Measurements from ENCODE around the gene ZNF267.

The ZNF267 gene

GRCh38 chr16:31861455-31861854, 12.2 kb upstream of the ZNF267 start:
- ChIA-PET CTCF (interaction anchor here (1.3 to 1.4 kb wide), 2 partner anchors 12 to 17 kb away, joined by 5 to 9 read pairs; partner anchors contain the start of gene ZNF267), POLR2A (no interaction called here)
- Histone ChIP-seq H3K4me3 (ENCODE audit: control insufficient read depth in 1 of 7, extremely low read depth in 1 of 7, insufficient read depth in 4 of 7, low read depth in 2 of 7, low read length in 6 of 7) (no peak overlapping the region), H3K9me3 (ENCODE audit: control extremely low read depth in 1 of 5, control insufficient read depth in 4 of 5, insufficient read depth in 2 of 5, low read depth in 1 of 5, low read length in 4 of 5) (no peaks in the 10 kb centered on the region), H3K27ac (ENCODE audit: insufficient read depth in 1 of 2, low read depth in 1 of 2, low read length in 2 of 2, poor library complexity in 1 of 2, severe bottlenecking in 2 of 2) (no peak overlapping the region), H3K27me3 (replicated peaks in 2 of 5; ENCODE audit: control insufficient read depth in 4 of 5, insufficient read depth in 5 of 5, low read length in 4 of 5) (no peaks in the 10 kb centered on the region), H3K4me1 (ENCODE audit: control extremely low read depth in 1 of 4, control insufficient read depth in 4 of 4, insufficient read depth in 4 of 4, low read length in 3 of 4) (peaks cover 0 to 12% (median 4%) of the 10 kb centered on the region in 4 experiments), H3K36me3 (ENCODE audit: control insufficient read depth in 4 of 4, insufficient read depth in 4 of 4, low read length in 3 of 4) (no peaks in the 10 kb centered on the region)
- 15% methylated on average over 2 of the region's 4 CpGs for WGBS (ENCODE audit: insufficient coverage)
- DNase-seq = peak in 2 of 3 donors; percentile 31 to 56

GRCh38 chr16:31862761-31863160, 10.8 kb upstream of the ZNF267 start:
- Histone ChIP-seq H3K4me1 (ENCODE audit: control extremely low read depth in 1 of 4, control insufficient read depth in 4 of 4, insufficient read depth in 4 of 4, low read length in 3 of 4) (peaks cover 0 to 12% (median 4%) of the 10 kb centered on the region in 4 experiments), H3K4me3 (ENCODE audit: control insufficient read depth in 1 of 7, extremely low read depth in 1 of 7, insufficient read depth in 4 of 7, low read depth in 2 of 7, low read length in 6 of 7) (no peak overlapping the region), H3K27me3 (replicated peaks in 2 of 5; ENCODE audit: control insufficient read depth in 4 of 5, insufficient read depth in 5 of 5, low read length in 4 of 5) (no peaks in the 10 kb centered on the region), H3K27ac (ENCODE audit: insufficient read depth in 1 of 2, low read depth in 1 of 2, low read length in 2 of 2, poor library complexity in 1 of 2, severe bottlenecking in 2 of 2) (no peak overlapping the region), H3K9me3 (ENCODE audit: control extremely low read depth in 1 of 5, control insufficient read depth in 4 of 5, insufficient read depth in 2 of 5, low read depth in 1 of 5, low read length in 4 of 5) (no peaks in the 10 kb centered on the region), H3K36me3 (ENCODE audit: control insufficient read depth in 4 of 4, insufficient read depth in 4 of 4, low read length in 3 of 4) (no peaks in the 10 kb centered on the region)
- WGBS (ENCODE audit: insufficient coverage) = 100% methylated on average over 3 of the region's 3 CpGs
- ChIA-PET CTCF (interaction anchor here (1.1 kb wide), 1 partner anchor 9 kb away, joined by 4 read pairs; no protein-coding TSS in a partner anchor), POLR2A (no interaction called here)
- DNase-seq = no peak

GRCh38 chr16:31868164-31868563, 5.4 kb upstream of the ZNF267 start:
- H3K4me3 ChIP-seq (ENCODE audit: control insufficient read depth in 1 of 7, extremely low read depth in 1 of 7, insufficient read depth in 4 of 7, low read depth in 2 of 7, low read length in 6 of 7) = no peak overlapping the region
- WGBS (ENCODE audit: insufficient coverage) = 40% methylated on average over 1 of the region's 3 CpGs
- H3K36me3 ChIP-seq (ENCODE audit: control insufficient read depth in 4 of 4, insufficient read depth in 4 of 4, low read length in 3 of 4) = no peaks in the 10 kb centered on the region
- H3K27ac ChIP-seq (ENCODE audit: insufficient read depth in 1 of 2, low read depth in 1 of 2, low read length in 2 of 2, poor library complexity in 1 of 2, severe bottlenecking in 2 of 2) = no peak overlapping the region
- no peak for DNase-seq
- CTCF ChIA-PET = interaction anchor here (0.7 to 4.5 kb wide), 19 partner anchors 9 to 567 kb away, joined by 3 to 39 read pairs (median 4); partner anchors contain the start of genes ARMC5, RUSF1 and ZNF843
- peaks cover 8 to 32% (median 25%) of the 10 kb centered on the region in 4 experiments for H3K4me1 ChIP-seq (ENCODE audit: control extremely low read depth in 1 of 4, control insufficient read depth in 4 of 4, insufficient read depth in 4 of 4, low read length in 3 of 4)
- no peaks in the 10 kb centered on the region for H3K27me3 ChIP-seq (replicated peaks in 2 of 5; ENCODE audit: control insufficient read depth in 4 of 5, insufficient read depth in 5 of 5, low read length in 4 of 5)
- no peaks in the 10 kb centered on the region for H3K9me3 ChIP-seq (ENCODE audit: control extremely low read depth in 1 of 5, control insufficient read depth in 4 of 5, insufficient read depth in 2 of 5, low read depth in 1 of 5, low read length in 4 of 5)
- POLR2A ChIA-PET = no interaction called here

DNA sequence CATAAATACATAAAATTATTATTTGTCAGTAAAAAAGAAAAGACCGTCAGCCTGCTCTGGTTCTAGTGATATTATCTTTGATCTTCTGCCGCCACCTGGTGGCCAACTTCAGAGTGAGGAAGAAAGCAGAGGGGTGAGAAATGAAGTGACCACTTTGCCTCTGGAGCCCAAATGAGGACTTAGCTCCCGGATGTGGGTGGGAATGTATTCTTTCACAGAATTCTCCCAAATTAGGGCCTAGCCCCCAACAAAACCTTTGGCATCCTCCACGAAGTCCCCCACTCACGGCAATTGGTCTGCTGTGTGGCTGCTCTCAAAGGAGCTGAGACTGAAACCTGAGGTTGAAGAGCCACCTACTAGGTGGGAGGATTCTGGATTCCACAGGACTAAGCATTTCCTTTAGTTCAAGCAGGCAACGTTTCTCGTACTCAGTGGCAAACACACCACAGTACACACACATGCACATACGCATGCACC, 4.9 kb upstream of the ZNF267 start:
- peaks cover 8 to 35% (median 27%) of the 10 kb centered on the region in 4 experiments for H3K4me1 ChIP-seq (ENCODE audit: control extremely low read depth in 1 of 4, control insufficient read depth in 4 of 4, insufficient read depth in 4 of 4, low read length in 3 of 4)
- H3K27me3 ChIP-seq (replicated peaks in 2 of 5; ENCODE audit: control insufficient read depth in 4 of 5, insufficient read depth in 5 of 5, low read length in 4 of 5) = no peaks in the 10 kb centered on the region
- CTCF ChIA-PET = interaction anchor here (0.9 to 4.5 kb wide), 21 partner anchors 8 to 567 kb away, joined by 3 to 39 read pairs (median 3); partner anchors contain the start of genes ARMC5, RUSF1, TGFB1I1 and ZNF843
- H3K36me3 ChIP-seq (ENCODE audit: control insufficient read depth in 4 of 4, insufficient read depth in 4 of 4, low read length in 3 of 4) = no peaks in the 10 kb centered on the region
- POLR2A ChIA-PET = no interaction called here
- peak; percentile 67 to 81 (median 75) for DNase-seq
- no peaks in the 10 kb centered on the region for H3K9me3 ChIP-seq (ENCODE audit: control extremely low read depth in 1 of 5, control insufficient read depth in 4 of 5, insufficient read depth in 2 of 5, low read depth in 1 of 5, low read length in 4 of 5)
- peak overlapping the region in 5 of 7 experiments; percentile 26 to 58 (median 33) for H3K4me3 ChIP-seq (ENCODE audit: control insufficient read depth in 1 of 7, extremely low read depth in 1 of 7, insufficient read depth in 4 of 7, low read depth in 2 of 7, low read length in 6 of 7)
- 0% methylated on average over 4 of the region's 8 CpGs for WGBS (ENCODE audit: insufficient coverage)
- peak overlapping the region in 1 of 2 experiments; percentile 89 for H3K27ac ChIP-seq (ENCODE audit: insufficient read depth in 1 of 2, low read depth in 1 of 2, low read length in 2 of 2, poor library complexity in 1 of 2, severe bottlenecking in 2 of 2)

DNA sequence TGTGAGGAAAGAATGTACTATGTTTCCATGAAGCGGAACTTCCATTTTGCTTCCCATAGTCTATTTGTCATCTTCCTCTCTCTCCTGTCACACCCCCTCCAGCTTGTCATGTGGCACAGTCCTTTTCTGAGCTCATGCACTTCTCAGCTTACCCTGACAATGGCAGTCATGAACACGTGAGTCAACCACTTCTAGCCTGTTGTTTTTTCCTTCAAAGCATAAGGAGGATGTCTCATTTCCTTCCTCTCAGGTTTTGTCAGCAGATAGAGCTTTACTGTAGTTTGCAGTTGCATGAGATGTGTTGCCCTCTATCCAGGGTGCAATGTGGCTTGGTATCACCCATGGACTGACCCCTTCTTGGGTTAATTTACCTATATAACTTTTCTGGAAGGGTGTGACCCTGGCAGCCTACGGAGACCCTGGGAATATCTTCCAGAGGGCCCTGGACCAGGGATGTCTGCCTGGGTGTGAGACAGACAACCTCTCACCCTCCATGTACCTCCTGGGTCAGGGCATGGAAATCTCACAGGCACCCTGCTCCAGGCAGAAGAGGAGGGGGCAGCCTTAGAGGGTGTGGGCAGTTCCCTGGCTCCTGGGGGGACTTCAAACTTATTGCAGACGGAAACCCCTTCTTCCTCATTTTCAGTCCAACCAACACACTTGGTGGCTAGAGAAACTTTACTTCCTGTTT, 4.0 kb upstream of the ZNF267 start:
- H3K27ac ChIP-seq (ENCODE audit: insufficient read depth in 1 of 2, low read depth in 1 of 2, low read length in 2 of 2, poor library complexity in 1 of 2, severe bottlenecking in 2 of 2) = peak overlapping the region; percentile 89
- POLR2A ChIA-PET = interaction anchor here (0.9 kb wide), 1 partner anchor 157 kb away, joined by 3 read pairs; a partner anchor contains a TSS

DNA sequence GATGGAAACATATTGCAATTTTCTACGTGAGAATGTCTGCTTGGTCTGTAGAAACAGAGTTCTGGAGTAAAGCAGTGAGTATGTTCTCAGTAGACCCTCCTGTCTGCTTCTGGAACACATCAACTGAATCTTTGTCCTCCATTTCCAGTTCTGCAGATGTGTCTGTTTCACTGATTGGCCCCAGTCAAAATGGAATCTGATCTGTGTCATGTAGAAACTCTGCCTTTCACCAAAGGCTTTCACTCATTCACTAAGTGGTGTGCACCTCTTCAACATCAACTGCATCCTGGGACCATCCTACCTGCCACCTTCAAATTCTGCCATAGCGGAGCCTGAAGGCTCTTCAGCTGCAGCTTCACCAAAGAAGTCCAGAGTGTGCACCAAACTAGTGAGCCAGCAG, 2.8 kb upstream of the ZNF267 start:
- ChIA-PET CTCF (interaction anchor here (0.6 to 4.5 kb wide), 4 partner anchors 13 to 396 kb away, joined by 3 to 39 read pairs (median 9); no protein-coding TSS in a partner anchor), POLR2A (no interaction called here)
- no peak overlapping the region for H3K4me3 ChIP-seq (ENCODE audit: control insufficient read depth in 1 of 7, extremely low read depth in 1 of 7, insufficient read depth in 4 of 7, low read depth in 2 of 7, low read length in 6 of 7)
- no peak overlapping the region for H3K27ac ChIP-seq (ENCODE audit: insufficient read depth in 1 of 2, low read depth in 1 of 2, low read length in 2 of 2, poor library complexity in 1 of 2, severe bottlenecking in 2 of 2)
- H3K27me3 ChIP-seq (replicated peaks in 2 of 5; ENCODE audit: control insufficient read depth in 4 of 5, insufficient read depth in 5 of 5, low read length in 4 of 5) = no peaks in the 10 kb centered on the region
- peaks cover 0 to 11% (median 4%) of the 10 kb centered on the region in 4 experiments for H3K36me3 ChIP-seq (ENCODE audit: control insufficient read depth in 4 of 4, insufficient read depth in 4 of 4, low read length in 3 of 4)
- peaks cover 0 to 2% (median 0%) of the 10 kb centered on the region in 5 experiments for H3K9me3 ChIP-seq (ENCODE audit: control extremely low read depth in 1 of 5, control insufficient read depth in 4 of 5, insufficient read depth in 2 of 5, low read depth in 1 of 5, low read length in 4 of 5)
- peaks cover 21 to 51% (median 38%) of the 10 kb centered on the region in 4 experiments for H3K4me1 ChIP-seq (ENCODE audit: control extremely low read depth in 1 of 4, control insufficient read depth in 4 of 4, insufficient read depth in 4 of 4, low read length in 3 of 4)
- no peak for DNase-seq
- WGBS (ENCODE audit: insufficient coverage) = 86% methylated on average over 2 of the region's 2 CpGs

More for the DNA sequence above, 4.0 kb upstream of the ZNF267 start:
- H3K36me3 ChIP-seq (ENCODE audit: control insufficient read depth in 4 of 4, insufficient read depth in 4 of 4, low read length in 3 of 4) = no peaks in the 10 kb centered on the region
- H3K4me3 ChIP-seq (ENCODE audit: control insufficient read depth in 1 of 7, extremely low read depth in 1 of 7, insufficient read depth in 4 of 7, low read depth in 2 of 7, low read length in 6 of 7) = peak overlapping the region in 5 of 7 experiments; percentile 41 to 60 (median 55)
- H3K4me1 ChIP-seq (ENCODE audit: control extremely low read depth in 1 of 4, control insufficient read depth in 4 of 4, insufficient read depth in 4 of 4, low read length in 3 of 4) = peaks cover 10 to 39% (median 28%) of the 10 kb centered on the region in 4 experiments
- no peaks in the 10 kb centered on the region for H3K27me3 ChIP-seq (replicated peaks in 2 of 5; ENCODE audit: control insufficient read depth in 4 of 5, insufficient read depth in 5 of 5, low read length in 4 of 5)
- peak; percentile 90 to 98 (median 95) for DNase-seq
- CTCF ChIA-PET = interaction anchor here (0.6 to 4.5 kb wide), 17 partner anchors 9 to 486 kb away, joined by 3 to 39 read pairs (median 3); partner anchors contain the start of genes ARMC5, RUSF1, TGFB1I1 and ZNF843
- 0% methylated on average over 2 of the region's 4 CpGs for WGBS (ENCODE audit: insufficient coverage)
- no peaks in the 10 kb centered on the region for H3K9me3 ChIP-seq (ENCODE audit: control extremely low read depth in 1 of 5, control insufficient read depth in 4 of 5, insufficient read depth in 2 of 5, low read depth in 1 of 5, low read length in 4 of 5)

All from common myeloid progenitor, CD34-positive (primary cell).